ENCODE measurements around the gene PKHD1.

The PKHD1 gene

DNA sequence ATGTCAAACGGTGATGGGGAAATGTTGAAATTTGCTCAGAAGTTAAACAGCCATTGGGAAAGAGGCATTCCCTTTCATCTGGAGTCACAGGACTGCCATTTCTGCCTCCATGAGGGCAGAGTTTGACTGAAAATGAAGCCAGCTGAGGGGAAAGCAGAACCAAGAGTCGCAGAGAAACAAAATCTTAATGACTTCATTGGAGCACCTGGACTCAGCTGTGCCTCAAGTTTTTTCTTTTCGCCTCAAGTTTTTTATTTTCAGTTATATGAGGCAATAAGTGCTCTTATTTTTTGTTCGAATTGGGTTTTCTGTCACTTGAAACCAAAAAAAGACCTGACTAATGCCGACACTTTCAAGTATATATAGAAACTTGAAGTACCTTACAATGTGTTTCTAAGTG, 161.3 kb downstream of the PKHD1 start:
- TF ChIP-seq CTCF (IDR thresholded peaks at IDR 0.05) = no peak

DNA sequence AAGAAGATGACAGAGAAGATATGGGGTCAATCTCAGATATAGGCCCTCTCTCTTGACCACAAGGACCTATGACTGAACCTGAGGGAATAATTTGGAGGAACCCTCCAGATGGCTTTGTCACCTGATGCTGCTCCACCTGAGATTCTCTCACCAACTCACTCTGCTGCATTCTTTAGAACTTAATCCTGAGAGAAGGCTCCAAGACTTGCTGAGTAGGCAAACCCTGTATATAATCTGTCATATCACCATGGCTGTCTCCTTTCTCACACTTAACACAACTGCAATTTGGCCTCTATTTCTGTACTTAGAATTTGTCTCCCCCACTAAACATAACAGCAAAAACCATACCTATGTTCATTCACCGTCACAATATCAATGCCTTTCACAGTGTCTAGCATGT, 172.3 kb downstream of the PKHD1 start:
- TF ChIP-seq CTCF (IDR thresholded peaks at IDR 0.05) = no peak

DNA sequence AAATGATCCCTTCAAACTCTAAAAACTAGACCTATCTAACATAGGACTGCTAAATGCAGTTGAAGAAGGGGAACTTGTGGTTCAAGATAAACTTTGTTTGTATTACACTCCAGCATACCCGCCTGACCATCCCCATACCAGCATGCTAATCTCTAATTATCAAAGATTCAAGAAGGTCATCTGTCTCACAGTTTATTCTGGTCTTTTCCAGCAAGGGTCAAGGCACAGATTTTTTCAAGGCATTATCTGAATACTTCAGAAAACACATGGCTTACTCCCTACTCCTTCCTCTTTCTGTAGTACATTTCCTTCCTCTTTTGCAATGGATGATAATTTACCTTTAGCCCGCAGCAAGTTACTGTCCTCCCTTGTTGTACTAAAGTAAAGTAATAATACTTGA, 174.1 kb downstream of the PKHD1 start:
- TF ChIP-seq CTCF (IDR thresholded peaks at IDR 0.05) = no peak

DNA sequence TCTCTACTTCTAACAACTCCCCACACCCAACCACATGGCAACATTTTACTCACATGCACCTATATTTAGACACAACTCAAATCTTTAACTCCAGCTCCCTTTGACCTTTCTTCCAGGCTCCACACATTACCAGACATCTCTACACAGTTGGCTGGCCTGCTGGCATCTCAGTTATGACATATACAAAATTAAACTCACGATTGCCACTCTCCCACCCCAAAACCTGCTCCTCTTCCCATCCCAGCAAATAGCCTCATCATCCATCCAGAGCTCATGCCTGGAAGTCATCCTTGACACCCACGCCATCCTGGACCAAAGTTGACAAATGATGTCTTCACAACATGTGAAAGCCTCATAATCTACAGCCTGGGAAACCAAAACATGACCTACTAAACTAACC, 176.6 kb downstream of the PKHD1 start:
- TF ChIP-seq CTCF (IDR thresholded peaks at IDR 0.05) = no peak

DNA sequence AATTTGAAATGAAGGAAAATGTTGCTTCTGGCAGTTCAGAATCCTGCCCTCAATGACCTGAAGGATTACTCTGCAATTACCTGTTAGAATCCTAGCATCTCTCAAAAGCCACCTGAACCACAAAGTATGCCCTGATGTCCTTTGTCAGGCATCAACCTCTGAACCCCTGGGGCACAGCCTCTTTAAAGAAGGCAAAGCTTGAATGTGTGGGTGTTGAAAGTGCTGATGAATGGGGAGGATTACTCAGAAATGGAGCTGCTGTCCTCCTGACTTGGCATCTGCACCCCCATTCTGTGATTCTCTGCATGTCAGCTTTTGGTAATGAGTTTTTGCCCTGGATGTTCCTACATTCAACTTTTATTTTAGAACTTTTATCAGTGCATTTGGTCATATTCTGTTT, 179.2 kb downstream of the PKHD1 start:
- TF ChIP-seq CTCF (IDR thresholded peaks at IDR 0.05) = no peak

- TF ChIP-seq CTCF (IDR thresholded peaks at IDR 0.05) = no peak
Measured at GRCh38 chr6:51901766-51902764, 185.3 kb downstream of the PKHD1 start.

DNA sequence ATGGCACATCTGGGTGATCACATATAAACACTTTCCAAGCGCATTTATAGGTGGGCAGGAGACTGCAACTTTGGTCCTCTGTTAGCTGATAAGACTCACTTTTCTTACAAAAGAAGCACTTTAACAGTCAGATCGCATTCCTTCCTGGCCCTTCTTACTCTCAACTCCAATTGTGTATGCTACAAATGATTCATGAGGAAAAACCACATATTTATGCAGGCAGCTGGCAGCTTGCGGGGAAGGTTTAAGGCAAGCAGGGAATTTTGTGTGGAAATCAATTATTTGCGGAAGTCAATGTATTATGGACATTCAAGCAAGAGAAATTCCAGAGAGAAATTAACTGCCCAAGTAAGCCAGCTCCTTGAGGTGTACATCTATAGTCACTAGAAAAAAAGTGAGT, 194.0 kb downstream of the PKHD1 start:
- TF ChIP-seq CTCF (IDR thresholded peaks at IDR 0.05) = no peak

All from LNCAP (cell line).